H4 (cell line): Measurements from ENCODE around the gene TRIM31. TPM values are rescaled to one million over a fixed set of nuclear protein-coding genes. Genes with fewer than 3 reads are reported as not detected.
"Not testable (repeated sequence)": the region's sequence is repeated elsewhere in the genome, so short reads cannot be mapped to it uniquely, and the experiment has no call there.

Experiments used
- DNase-seq: peaks from one replicate; pipeline ENCODE4 v3.0.0-alpha.2; 2015; ENCODE audit warnings: low spot score
- total RNA-seq: library from RNA; depleted of rRNA; stranded (reverse); fragments of >200 nt; shearing (Covaris generic); gene quantifications from 2 replicates; pipeline ENCODE4 v1.2.3, GENCODE V29; 2014

TRIM31 gene
- total RNA-seq, 1 experiment from 2014 or later = 0.12 TPM

- no peak for DNase-seq
These were observed 36.3 kb upstream of the TRIM31 start for GRCh38 chr6:30149234-30149633.

GRCh38 chr6:30147096-30147495 is 34.2 kb upstream of the TRIM31 start:
- DNase-seq = no peak

GRCh38 chr6:30145818-30146217 is 32.9 kb upstream of the TRIM31 start:
- no peak for DNase-seq

DNA sequence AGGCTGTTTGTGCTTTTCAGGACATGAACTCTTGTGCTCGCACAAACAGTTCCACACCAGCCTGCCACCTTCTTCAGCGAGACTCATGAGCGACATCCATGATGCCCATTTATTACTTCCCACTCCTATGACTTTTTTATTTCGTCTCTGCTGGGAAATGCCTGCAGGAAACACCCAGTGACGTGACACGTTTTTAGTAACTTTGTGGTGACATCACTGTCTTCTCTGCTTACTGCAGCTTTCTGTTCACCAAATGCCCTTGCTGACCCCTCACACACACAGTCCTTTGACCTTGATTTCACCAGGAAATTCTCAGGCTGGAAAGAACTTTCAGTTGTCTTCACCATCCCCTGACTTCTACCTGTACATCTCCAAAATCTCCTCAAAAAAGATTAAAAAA is 31.9 kb upstream of the TRIM31 start:
- no peak for DNase-seq

DNA sequence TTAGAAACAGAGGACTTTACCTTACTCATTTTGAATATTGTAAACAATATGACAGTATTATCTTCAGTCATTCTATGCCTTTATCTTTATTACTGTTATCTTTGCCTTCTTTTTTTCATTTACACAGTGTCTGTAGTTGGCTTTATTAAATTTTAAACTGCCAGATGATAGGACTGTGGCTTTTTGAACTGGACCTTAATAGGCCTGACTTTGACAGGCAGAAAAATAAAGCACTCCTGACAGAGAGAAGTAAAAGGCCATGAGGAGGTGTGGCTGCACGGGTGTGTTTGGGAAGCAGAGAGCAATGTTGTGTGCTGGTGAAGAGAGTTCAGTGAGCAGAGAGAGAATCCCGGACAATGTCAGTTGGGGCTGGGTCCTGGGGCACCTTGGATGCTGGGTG is 30.9 kb upstream of the TRIM31 start:
- no peak for DNase-seq

DNA sequence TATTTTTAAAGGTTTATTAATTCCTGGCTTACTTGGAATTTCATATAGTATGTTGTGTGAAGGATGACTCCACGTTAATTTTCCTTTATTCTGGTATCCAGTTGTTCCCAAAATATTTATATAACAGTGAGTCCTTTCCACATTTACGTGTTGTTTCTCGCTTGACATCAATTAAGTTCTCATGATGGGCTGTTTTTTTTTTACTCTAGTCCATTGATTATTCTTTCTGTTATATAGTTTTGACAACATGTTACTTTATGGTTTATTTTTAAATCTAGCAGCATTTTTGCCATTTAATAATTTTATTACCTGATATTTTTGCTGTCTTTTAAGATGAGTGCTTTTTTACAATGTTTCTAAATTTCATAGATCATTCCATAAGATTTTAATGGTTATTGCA is 29.8 kb upstream of the TRIM31 start:
- no peak for DNase-seq

- DNase-seq = not testable (repeated sequence)
These were observed 27.4 kb upstream of the TRIM31 start for GRCh38 chr6:30140240-30140639.

GRCh38 chr6:30136570-30137286 is 23.8 kb upstream of the TRIM31 start:
- no peak for DNase-seq

- DNase-seq = no peak
These were observed 22.9 kb upstream of the TRIM31 start, which contains the start of gene TRIM40 for GRCh38 chr6:30135757-30136156. TRIM40 (plus strand) TSS chr6:30136140; CDS start chr6:30137037, 897 bp downstream.

DNA sequence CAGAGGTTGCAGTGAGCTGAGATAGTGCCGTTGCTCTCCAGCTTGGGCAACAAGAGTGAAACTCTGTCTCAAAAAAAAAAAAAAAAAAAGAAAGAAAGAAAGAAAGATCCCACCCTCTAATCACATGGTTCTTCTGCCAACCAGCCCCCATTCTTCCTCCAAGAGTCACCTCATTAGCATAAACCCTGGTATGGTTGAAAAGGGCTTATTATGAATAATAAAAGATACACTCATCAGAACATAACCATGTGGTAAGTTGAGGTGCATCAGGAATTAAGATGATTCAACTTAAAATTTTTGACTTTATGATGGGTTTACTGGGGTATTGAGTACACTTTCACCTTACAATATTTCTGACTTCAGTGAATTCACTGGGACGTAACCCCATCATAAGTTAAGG is 22.3 kb upstream of the TRIM31 start:
- DNase-seq = no peak

DNA sequence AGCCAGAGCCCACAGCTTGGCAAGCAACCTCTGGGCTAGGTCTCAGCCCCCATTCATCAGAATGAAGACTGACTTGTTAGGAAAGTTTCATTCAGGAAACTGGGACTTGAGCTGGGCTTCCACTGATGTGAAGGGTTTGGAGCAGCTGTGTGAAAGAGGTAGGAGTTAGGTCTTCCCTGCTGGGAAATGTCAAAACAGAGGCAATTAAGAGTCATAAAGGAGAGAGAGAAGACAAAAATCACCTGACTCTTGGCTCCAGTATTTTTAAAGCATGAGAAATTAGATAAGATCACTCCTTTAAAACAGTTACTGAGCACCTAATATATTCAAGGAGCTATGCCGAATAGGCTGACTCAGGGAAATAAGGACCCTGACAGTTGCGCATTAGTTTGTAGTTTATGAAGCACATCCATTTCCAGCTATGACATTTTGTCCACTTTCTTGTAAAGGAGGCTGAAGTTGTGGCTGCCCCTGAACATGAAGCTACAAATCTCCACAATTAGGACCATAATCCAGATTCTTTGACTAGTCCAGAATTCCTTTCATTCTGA is 19.1 kb upstream of the TRIM31 start:
- DNase-seq = no peak

DNA sequence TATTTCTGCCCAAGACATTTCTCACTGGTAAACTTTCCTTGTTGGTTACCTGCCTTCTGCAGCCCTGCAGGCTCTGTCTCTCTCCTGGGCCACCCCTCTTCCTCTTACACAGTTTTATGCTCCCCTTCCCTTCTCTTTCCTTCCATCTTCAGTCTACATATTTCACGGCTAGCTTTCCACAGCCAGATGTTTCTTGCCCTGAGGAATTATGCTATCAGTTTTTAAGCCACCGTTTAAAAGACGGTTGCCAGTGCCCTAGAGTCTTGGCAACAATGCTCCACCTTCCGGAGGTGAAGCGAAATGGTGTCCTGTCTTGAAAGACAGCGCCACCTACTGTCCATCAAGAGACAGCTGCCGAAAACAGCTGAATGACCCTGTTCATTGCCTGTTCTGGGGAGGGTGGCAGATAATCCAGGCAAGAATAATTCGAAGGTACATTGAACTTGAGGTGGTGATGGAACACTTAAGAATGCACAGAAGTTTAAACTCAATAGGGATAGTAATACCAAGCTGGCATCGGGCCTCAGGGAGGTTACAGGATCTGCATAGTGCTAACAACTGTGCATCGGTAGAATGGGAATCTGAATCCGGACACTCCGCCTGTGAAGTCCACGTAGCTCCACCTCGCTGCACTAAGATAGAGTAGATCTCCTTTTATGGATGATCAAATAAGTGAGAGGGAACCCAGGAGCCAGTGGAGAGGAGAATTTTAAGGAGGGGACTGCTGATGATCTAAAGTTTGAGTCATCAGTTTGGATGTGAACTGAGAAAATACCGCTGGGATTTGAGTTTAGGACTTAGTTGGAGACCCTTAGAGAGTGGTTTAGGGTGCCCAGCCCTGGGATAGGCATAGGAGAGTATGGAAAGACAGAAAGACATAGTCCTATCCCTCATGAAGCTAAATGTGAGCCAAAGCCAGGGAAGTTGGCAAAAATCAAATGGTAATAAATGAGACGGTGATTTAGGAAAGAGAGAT is 18.3 kb upstream of the TRIM31 start:
- peak; percentile 90 for DNase-seq

DNA sequence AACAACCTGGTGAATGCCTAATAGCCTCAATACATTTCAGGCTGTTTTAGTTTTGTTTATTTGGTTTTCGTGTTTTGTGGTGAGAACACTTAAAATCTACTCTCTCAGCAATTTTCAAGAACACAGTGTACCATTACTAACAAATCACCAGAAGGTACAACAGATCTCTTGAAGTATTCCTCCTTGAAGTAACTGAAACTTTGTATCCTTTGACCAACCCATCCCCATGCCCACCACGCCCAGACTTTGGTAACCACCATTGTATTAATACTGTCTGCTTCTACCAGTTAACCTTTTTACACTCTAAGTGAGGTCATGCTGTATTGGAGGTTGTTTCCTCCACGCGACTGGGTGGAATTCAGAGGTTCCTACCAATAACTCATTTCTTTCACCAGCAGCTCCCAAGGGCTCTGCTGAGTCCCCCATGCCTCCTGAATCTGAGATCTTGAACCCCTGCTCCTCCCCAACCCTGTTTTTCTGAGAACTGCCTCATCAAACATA is 17.3 kb upstream of the TRIM31 start:
- DNase-seq = no peak

- DNase-seq = peak; percentile 32
These were observed 16.6 kb upstream of the TRIM31 start for GRCh38 chr6:30129265-30130178.

DNA sequence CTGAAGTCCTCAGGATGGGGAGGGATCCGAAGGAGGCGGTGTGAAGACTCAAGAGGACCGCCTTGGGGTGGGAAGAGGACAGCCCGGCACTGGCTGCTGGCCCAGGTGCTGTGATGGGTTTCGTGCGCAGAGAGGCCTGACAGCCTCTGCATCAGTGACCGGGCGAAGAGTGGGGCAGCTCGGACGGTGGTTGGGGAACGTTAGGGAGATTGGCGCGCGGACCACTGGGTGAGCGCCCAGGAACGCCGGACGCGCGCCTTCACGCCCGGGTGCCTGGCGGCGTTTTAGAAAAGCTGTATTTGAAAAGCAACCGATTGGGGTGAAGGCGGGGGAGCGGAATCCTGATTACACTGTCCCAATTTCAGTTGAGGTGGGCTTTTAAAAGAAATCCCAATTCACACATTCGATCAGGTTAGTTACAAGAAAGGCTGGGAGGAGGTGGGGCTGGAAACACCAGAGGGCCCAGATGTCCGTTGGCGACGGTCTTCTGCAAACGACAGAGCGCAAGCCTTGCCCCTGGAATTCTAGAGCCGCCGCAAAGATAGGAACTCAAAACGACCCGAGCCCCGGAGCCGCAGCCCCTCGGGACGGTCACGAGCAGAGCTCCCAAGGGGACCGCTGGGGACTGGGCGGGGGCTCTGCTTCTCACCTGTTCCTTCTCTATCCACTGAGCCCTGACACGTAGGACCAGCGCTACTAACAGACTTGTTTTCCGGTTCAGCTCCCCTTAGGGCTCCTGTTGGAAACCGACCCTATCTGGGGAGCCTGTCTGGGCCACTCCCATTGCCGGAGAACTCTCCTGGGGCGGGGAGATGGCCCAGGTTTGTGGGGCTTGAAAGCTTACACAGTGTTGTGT is 14.6 kb upstream of the TRIM31 start:
- no peak for DNase-seq

GRCh38 chr6:30122515-30122914 is 9.6 kb upstream of the TRIM31 start:
- DNase-seq = no peak

DNA sequence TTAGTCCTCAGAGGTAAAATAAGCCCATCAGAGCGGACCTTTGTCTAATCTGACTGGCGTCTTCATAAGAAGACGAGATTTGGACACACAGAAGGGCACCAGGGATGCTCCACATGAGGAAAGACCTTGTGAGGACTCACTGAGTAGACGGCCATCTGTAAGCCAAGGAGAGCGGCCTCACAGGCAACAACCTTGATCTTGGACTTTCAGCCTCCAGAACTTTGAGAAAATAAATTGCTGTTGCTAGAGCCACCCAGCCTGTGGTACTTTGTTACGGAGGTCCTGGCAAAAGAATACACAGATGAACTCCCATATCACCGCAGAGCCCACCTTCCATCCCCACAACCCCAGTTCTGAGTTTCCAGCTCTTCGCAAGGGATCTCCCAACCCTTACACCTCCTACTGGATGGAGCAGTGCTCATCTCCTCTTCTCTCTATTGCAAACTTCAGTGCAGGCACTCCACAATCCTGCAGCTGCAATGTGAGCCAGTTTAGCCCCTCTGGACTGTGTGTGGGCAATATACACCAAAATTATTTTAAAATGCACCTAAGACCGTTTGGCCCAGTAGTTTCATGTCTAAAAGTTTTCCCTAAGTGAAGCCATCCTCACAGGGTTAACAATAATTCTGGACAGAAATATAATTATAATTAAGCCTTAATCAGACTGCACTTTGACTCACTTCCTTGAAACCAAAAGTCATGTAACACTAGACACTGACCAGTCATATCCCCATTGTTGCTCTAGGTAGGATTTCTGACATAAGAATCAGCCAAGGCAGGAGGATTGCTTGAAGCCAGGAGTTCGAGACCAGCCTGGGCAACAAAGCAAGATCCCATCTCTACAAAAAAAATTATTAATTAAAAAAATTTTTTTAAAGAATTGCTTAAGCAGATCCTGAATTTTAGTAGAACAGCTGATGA is 8.8 kb upstream of the TRIM31 start:
- no peak for DNase-seq

- not testable (repeated sequence) for DNase-seq
These were observed 5.8 kb upstream of the TRIM31 start for GRCh38 chr6:30118691-30119090.

DNA sequence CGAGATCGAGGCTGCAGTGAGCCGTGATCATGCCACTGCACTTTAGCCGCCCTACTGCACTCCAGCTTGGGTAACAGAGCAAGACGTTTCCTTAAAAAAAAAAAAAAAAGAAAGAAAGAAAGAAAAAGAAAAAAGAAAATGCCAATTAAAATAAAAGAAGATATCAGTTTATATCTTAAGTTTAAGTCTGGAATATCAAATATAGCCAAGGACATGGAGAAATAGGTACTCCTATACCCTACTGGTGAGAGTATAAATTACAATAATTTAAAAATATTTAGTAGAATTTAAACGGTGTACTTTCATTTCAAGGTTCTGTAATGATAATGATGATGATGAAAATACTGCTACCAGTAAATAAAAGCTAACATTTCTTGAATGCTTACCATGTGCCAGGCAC is 3.8 kb upstream of the TRIM31 start:
- DNase-seq = no peak
